Activated CD4-positive, CD25-positive, alpha-beta regulatory T cell treated with anti-CD3 and anti-CD28 coated beads, Interleukin-2, amount 50 U/mL, for 72 hours (primary cell): Measurements from ENCODE around the gene ARHGAP23.
"Not testable (repeated sequence)": the region's sequence is repeated elsewhere in the genome, so short reads cannot be mapped to it uniquely, and the experiment has no call there.

Experiments used
- DNase-seq: peaks from one replicate; pipeline ENCODE4 v3.0.0; 2021

Gene ARHGAP23

DNA sequence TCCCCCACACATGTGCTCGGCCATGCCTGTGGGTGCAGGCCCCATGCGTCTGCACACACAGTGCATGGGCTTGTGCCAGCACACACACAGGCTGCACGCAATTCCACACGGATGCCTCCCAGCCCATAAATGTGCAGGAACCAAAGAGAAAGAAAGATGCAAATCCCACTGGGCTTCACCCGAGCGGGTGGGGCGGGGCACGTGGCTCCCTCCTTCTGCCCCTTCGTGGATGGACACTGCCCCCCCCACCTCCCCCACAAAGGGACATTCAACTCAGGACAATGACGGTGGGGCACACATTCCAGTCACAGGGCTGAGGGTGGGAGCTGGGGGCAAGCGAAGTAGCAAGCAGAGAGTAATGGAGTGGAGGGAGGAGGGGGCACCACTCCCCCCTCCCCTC, 102.6 kb downstream of the ARHGAP23 start:
- DNase-seq, result not testable (repeated sequence)

- DNase-seq, result not testable (repeated sequence)
Observed at GRCh38 chr17:38531761-38532160, 103.5 kb downstream of the ARHGAP23 start.

DNA sequence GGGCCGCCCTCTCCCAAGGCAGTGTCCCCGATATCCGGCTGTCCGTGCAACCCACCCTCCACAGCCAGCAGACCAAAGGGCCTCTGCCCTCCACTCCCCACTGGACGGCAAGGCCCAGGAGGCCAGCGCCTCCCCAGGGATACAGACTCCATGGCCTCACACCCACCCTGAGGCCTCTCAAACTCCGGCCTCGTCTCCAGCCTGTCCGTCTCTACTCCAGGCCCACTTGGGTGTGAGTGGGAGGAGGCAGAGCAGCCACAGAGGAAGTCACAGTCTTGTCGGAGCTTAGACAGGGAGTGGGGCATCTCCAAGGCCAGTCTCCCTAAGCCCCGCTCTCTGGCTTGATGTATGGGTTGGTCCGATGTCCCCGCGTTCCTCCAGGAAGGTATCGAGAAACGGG, 104.2 kb downstream of the ARHGAP23 start:
- DNase-seq, result no peak

GRCh38 chr17:38533241-38533640, 105.0 kb downstream of the ARHGAP23 start:
- DNase-seq, result no peak

DNA sequence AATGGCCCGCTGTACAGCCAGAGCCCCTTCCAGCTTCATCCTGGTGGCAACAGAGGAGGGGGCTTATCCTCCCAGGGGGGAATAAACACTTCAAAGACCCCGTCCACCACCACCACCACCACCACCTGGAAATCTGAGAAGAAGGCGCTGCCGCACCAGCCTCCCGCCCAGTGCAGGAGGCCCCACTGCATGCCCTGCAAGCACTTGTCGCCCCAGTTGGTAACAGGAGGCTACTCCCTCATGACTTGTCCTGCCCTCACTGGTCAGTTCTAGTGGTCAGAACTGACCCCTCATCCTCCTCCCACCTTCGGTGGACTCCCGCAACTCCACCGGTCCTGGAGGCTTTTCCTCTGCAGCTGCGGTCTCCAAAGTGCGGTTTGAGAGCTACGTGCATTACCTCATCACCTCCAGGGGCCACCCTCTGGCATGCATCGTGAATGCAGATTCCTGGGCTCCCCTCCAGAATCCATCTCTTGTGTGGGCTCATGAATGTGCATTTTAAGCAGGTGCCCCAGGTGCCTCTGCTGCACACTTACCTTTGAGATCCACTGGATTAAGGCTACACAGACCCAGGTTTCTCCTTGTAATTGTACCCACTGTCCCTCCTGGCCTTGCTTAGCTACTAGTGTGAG, 105.7 kb downstream of the ARHGAP23 start:
- no peak for DNase-seq

DNA sequence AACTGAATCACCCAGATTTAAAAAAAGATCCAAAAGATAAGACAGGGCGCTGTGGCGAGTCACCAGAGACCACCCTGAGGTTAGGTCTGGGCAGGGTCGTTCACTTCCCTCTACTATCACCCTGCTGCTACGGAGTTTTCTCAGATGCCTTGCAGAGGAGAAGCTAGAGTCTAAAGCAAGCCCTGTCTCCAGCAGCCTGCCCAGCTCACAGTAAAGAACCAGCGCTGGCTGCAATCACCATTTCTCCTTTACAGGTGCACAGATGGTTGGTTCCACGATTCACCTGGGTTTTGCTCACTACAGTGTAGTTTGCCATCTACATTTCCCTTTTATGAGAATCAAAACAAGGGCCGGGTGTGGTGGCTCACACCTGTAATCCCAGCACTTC, 106.2 kb downstream of the ARHGAP23 start:
- DNase-seq, result no peak

DNA sequence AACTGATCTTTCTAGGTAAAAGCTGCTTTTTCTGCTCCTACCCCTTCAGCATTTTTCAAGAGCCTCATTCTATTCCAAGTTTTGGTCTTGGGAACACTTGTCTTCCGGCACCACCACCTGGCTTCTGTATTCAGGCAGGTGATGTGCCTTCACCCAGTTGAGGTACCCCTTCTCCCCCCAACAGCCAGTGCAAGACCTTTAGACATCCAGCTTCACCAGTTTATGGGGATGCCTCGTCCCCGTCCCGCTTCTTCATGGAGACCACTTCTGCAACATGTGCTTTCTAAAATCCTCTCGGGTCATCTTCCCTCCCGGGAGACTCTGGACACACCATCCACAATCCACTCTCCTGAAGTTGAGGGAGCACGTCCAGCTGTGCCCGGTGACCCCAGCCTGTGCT, 107.6 kb downstream of the ARHGAP23 start:
- no peak for DNase-seq

- DNase-seq, result no peak
Observed at GRCh38 chr17:38536661-38537060, 108.4 kb downstream of the ARHGAP23 start.

DNA sequence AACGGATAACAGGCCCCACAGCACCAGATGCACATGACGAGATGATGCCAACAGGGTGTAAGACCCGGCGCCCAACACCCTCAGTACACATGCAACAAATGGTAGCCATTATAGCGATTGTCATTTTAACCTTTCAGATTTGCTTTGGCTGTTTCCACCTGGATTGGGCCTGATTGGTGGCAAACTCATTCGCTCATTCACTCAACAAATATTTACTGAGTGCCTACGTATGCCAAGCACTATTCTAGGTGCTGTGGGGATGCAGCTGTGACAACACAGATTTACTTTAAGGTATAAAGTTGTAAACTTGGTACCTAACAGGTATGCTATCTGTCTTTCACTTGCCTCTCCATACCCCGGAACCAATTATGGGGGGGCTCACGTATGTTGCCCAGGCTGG, 110.6 kb downstream of the ARHGAP23 start:
- DNase-seq, result no peak

GRCh38 chr17:38539386-38539785, 111.1 kb downstream of the ARHGAP23 start:
- no peak for DNase-seq

DNA sequence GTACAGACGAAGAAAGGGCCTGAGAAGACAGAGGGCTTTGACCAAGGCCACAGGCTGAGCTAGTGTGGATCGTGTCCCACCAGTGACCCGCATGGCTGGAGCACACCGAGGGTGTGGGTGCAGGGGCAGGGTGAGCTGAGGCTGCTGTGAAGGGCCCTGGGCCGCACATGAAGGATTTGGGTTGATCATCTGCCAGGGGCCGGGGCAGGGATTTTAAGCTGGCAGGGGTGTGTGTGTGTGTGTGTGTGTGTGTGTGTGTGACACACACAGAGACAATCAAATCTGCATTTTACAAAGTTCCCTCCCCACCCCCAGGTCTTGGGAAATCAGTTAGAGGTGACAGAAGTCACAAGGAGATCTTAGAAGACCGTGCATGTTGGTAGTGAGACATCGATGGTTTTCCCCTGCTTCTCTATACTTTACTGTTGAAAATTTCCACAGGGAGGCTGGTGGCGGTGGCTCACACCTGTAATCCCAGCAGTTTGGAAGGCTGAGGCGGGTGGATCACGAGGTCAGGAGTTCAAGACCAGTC, 112.3 kb downstream of the ARHGAP23 start:
- DNase-seq, result no peak

DNA sequence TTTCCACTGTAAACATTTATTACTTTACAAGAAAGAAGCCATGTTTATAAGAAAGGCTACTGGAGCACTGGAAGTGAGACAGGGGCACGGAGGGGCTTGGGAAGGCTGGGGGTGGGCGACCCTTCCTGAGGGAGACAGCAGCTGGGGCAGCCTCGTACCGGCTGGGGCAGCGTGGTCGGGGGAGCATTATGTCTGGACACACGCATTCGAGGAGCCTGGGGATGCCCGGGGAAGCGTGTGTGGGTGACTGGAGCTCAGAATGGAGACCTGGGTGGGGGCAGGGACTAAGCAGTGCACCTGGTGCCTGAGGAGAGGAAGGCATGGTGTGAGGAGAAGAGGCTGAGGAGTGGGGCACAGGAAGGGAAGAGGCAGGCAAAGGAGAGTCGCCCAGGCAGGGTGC, 113.0 kb downstream of the ARHGAP23 start:
- no peak for DNase-seq

- no peak for DNase-seq
Observed at GRCh38 chr17:38542286-38542685, 114.0 kb downstream of the ARHGAP23 start.

DNA sequence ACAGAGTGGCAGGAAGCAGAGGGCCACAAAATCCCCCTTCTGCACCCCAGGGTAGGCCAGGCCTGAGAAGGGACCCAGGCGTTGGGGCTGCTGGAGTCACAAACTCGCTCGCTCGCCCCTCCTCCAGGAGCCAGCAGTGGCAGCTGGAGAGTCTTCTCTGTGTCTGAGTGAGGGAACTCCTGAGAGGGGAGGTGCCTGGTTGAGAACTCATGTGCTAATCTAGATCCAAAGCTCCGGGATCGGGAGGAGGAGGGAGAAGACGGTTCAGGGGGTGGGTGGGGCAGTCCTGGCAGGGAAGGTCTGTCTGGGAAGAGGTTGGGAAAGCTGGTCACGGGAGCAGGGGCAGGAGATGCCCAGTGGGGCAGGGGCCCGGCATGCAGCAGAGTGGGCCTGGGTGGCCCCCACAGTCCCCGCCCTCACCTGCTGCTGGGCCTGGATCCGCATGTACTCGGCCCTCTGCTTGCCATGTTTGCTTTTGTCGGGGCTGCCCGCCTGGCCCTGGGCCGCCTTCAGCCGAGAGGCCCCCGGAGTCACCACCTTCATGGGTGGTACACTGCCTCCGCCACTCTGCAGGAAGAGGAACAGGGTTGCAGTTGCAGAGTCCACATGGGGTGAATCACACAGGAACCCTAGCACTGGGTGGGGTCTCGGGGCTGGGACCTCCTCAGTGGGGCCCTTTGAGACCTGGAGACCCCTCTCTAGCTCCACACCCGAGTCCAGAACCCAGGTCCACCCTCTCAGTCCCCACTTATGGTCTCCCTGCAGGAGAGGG, 115.3 kb downstream of the ARHGAP23 start:
- DNase-seq, result no peak

GRCh38 chr17:38544175-38544838, 116.0 kb downstream of the ARHGAP23 start:
- DNase-seq, result no peak

DNA sequence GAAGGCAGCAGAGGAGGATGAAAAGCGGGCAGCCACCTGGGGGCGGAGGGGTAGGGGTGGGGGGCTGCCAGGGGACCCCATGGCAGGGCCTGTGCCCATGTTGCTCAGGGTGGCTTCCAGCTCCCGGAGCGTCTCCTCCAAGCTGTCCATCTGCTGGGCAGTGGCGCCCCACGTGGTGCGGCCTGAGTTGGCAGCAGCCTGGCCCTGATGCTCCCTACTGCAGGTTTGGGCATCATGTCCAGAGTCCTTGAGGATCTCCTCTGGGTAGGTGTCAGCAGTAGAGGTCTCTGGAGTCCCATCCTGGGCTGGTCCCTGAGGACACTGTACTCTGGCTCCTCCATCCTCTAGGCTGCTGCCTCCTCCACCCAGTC, 116.6 kb downstream of the ARHGAP23 start:
- no peak for DNase-seq

GRCh38 chr17:38545531-38546225, 117.4 kb downstream of the ARHGAP23 start:
- DNase-seq, result no peak

DNA sequence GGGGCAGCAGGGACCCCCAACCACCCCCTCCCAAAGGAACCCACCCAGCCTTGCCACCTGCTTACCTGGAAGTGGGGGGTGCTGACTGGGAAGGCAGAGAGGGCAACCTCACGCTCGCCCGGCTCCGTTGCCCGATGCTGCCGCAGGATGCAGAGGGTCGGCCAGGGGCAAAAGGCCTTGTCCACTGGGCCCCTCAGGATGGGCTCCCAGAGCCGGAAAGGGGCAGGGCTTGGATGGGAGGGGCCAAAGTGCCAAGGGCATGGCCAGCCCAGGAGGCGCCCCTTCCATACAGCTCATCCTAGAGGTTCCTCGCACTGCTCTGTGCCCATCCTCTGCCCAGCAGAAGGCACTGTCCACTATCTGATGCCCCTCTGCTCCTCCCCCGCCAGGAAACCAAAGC, 118.1 kb downstream of the ARHGAP23 start:
- DNase-seq, result no peak

GRCh38 chr17:38547444-38547843, 119.2 kb downstream of the ARHGAP23 start:
- no peak for DNase-seq

DNA sequence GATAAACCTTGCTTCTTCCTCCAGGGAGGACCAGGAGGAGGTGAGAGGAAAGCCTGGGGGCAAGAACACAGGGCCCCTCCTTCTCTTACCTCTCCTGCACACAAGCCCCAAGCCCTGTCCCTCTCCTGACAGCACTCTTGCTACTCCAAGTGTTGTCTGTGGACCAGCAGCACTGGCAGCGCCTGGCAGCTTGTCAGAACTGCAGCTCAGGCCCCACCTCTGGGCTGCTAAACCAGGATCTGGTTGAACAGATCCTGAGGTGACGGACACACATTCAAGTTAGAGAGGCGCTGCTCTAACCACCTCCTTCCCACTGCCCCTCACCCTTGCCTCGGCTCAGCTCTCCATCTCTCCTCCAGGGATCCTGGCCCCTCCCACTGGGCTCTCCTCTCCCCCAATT, 121.0 kb downstream of the ARHGAP23 start:
- DNase-seq, result no peak

GRCh38 chr17:38550661-38551060, 122.4 kb downstream of the ARHGAP23 start:
- no peak for DNase-seq

- DNase-seq, result no peak
Observed at GRCh38 chr17:38551121-38551520, 122.9 kb downstream of the ARHGAP23 start.

DNA sequence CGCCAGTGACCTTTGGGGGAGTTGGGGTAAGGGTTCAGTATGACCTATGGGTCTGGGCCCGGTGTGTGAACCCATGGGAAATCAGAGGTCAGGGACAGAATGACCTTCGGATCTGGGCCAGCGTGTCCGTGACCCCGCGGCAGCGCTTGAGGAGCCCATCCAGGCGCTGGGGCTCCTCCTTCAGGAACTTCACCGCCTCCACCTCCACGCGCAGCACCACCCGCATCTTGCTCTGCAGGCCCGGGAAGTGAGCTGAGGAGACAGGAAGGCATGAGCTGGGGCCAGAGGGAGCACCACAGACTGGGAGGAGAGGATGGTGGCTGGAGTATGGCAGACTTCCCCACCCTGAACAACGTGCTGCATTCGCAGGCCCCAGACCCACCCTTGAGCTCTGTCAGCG, 124.1 kb downstream of the ARHGAP23 start:
- no peak for DNase-seq
